ENCODE data around the gene LIM2.

LIM2 gene

DNA sequence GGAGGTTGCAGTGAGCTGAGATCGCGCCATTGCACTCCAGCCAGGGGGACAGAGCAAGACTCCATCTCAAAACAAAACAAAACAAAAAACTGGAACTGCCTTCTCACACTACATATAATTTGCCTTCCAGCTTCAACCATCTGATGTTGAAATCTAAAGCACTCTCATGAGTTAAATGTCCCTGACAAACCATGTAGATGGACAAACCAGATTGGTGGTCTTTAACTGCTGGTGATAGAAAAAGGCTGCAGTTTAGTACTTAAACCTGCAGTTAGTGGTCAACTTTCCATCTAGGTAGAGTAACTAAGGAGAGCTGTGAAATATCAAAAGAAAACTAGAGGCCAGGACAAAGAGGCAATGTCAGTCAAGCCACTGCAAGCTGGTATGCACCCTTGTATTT, 8.4 kb upstream of the LIM2 start:
- no peak for DNase-seq (ENCODE audit: low read depth)

DNA sequence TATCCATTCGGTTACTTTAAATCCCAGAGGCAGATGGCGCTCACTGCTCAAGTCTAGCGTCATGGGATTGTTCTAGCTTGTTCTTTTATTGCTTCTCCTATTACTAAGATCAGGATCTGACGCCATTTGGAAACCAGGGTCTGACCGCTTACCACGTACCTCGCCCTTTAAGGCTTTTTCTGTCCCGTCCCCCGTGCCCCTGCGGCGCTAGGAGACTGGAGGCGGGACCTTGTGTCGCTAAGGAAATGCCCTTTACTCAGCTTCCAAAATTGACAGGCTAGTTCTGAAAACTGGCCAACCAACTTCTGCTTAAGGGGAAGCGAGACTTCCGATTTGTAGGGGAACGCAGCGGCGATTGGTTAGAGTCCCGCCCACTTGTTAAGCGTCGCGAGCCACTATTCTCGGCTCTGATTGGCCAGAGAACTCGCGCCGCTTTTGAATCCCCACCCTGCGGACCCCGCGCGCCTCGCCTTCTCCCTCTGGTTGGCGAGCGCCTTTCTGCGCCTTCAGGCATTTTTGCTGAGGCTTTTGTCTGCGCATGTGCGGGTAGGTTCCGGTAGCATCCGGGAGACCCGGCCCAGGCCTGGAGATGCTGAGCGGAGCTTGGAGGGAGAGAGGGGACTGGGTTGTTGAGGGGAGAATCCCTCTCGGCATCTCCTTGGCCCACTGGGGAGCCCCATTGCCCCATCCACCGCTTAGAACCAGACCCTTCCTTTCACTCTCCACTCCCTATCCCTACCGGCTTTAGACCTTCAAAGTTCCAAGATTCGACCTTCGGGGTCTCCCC, 6.5 kb upstream of the LIM2 start:
- peak; percentile 99 for DNase-seq (ENCODE audit: low read depth)

DNA sequence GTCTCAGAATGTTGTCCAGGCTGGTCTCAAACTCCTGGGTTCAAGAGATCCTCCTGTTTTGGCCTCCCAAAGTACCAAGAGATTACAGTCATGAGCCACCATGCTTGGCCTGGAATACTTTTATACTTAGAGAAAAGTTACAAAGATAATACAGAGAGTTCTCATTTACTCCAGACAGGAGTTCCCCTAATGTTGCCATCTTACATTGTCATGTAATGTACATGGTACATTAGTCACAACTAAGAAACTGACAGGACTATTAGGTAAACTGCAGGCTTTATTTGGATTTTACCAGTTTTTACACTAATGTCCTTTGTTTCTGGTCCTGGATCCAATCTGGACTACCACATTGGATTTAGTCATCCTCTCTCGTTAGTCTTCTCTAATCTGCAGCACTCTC, 4.9 kb upstream of the LIM2 start:
- no peak for DNase-seq (ENCODE audit: low read depth)

DNA sequence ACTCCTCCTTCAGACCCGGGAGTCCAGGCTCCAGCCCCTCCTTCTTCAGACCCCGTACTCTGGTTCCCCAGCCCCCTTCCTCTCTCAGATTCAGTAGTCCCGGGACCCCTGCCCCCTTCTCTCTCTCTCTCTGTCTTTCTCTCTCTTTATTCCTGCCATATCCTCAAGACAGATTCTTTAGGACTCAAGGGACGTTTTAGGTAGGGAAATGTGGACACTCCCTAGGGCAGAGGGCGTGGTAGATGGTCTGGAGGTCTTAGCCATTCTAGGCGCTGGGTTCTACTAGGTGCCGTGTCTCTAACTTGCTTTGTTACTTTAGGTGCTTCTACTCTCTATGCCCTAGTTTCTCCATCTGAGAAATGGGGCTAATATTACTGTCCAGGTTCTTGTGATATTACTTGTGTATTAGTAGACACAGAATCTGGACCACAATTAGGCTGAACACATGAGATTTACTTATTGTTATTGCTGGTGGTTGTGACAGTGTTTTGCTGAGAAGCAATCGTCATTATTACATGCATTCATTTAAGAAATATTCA, 3.4 kb upstream of the LIM2 start:
- no peak for DNase-seq (ENCODE audit: low read depth)

DNA sequence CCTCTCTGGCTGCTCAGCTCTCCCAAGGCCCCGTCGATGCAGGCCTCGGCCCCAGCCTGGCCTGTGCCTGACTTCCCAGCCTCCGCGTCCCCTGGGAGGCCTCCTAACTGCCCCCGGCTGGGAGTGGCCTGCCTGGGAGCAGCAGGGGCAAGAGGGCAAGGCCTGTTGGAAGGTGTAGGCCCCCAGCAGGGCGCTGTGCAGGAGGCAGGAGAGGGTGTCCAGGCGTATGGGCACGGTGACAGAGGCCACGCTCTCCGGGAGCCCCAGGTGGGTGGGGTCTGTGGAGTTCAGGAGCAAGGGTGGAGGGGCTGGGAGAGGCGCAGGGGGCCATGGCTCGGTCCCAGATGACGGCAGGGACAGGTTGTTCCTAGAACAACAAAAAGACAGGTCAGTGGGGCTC, 1.4 kb upstream of the LIM2 start:
- DNase-seq (ENCODE audit: low read depth): no peak

DNA sequence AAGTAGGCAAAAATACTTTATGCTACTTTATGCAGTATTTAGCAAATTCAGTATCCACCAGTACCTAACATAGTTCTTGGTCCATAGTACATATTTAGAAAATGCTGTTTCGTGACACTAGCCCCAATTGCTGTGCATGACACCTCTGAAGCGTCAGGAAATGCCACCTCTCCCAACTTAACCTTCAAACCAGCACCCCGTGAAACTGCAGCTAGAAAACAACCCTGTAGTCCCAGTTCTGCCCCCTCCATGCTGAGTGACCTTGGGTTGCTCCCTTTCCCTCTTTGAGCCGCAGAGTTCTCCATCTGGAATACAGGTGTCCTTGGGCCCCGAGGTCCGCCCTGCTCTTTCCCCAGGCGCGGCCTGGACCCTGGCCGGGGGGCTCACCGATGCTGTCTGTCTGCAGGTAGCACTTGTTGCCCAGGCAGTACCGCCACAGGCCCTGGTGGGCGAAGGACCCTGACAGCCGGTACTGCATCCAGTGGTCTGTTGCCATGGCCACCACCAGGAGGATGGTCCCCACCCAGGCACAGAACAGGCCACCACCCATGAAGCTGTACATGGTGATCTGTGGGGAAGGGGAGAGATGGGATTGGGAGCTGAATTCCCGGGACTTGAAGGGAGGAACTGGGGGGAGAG, 773 bp downstream of the LIM2 start:
- no peak for DNase-seq (ENCODE audit: low read depth)

DNA sequence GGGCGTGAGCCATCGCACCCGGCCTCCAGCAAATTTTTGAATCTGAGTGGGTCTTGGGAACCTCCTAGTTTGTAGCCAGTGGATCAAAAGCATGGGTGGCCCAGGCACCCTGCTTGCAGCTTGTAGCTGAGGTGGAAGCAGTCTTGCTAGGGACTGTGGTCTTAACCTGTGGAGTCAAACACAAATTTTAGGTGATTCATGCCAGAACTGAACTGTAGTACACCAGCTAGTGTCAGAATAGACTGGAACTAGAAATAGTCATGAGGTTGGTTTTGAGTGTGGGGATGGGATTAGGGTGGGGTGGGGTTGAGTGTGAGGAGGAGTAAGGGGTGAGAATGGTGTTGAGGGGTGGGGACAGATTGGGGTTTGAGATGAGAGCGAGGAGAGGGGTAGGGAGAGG, 5.8 kb downstream of the LIM2 start:
- no peak for DNase-seq (ENCODE audit: low read depth)

DNA sequence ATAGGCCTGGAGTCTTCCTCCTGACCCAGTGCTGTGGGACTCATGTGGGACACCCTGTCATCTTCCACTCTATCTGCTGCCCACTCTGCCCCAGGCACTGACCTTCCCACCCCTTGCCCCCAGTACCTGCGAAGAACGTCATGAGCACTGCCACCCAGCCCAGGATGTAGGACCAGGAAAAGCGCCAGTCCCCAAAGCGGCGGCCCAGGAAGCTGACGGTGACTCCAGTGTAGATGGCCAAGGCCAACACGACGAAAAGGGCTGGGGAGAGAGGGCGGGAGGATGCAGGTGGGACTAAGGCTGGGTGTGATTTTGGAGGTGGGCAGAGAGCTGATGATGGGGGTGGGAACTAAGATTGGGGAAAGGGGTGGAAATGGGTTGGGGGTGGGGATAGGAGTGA, 7.4 kb downstream of the LIM2 start:
- DNase-seq (ENCODE audit: low read depth): no peak

DNA sequence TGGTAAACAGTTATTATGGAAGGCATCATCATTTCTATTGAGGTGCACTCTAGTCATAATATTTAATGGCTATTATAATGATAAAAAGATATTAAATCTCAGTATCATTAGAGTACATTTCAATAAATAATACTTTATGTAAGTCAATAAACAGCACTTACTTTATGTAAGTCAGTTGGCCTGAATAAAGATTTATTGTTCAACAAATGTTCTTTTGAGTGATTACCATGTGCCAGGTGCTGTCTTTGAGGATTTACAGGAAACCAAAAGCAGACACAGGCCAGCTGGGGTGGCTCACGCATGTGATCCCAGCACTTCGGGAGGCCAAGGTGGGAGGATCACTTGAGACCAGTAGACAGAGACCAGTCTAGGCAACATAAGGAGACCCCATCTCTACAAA, 10.4 kb downstream of the LIM2 start:
- DNase-seq (ENCODE audit: low read depth): no peak

DNA sequence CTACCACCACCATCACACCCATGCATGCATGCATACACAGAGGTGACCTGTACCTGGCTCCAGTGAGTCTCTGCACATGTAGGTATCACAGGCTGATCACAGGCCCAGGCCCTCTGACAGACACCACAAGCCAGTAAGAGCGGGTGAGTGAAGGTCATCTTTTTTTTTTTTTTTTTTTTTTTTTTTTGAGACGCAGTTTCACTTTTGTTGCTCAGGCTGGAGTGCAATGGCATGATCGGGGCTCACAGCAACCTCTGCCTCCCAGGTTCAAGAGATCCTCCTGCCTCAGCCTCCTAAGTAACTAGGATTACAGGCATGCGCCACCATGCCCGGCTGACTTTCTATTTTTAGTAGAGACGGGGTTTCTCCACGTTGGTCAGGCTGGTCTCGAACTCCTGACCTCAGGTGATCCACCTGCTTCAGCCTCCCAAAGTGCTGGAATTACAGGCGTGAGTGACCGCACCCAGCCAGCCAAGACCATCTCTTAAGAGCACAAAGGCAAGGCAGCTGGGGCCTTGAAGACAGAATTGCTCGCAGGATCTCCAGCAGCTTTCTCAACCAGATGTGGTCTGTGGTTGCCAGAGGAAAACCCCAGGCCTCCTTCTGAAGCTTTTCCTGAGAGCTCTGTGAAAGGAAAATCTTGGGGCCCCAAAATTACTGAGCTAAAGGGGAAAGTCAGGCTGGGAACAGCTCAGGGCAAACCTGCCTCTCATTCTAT, 12.1 kb downstream of the LIM2 start:
- no peak for DNase-seq (ENCODE audit: low read depth)

DNA sequence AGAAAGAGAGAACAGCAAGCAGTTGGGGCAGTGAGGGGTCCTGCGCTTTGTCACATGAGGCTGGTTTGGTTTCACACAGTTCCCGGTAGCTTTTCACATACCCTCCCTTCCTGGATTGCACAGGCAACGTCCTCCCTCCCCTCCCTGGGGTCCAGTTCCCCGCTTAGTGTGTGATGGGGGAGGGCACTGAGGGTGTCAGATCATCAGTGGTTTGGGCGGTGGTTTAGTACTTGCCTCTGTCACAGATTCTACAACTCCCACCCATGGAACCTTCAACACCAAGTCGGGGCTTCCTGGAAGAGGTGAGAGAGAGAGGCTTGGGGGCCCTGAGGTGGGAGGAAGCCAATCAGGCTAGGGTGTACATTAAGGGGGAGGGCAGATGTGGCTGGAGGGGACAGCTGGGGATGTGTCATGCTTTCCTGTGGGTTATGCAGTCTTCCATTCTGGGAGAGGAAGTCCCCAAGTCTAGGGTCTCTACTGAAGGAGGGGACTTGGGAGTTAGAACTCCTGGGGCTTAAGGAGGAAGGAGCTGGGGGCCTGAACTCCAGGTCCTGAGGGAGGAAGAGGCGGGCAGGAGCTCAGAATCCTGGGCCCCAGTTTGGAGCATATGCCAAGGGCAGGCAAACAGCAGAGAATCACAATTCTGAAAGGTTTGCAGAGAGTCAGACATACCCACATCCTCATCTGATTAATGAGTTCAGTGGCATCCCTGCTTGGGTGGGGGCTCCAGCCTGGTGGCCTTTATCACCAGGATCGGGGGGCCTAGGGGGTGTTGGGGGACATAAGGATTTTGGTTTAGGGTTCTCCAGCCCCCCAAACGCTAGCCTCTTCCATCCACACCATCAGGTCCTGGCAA, 14.9 kb downstream of the LIM2 start, which contains the start of gene NKG7:
NKG7 (minus strand) TSS at position 6 of the 856 bp plus-strand sequence. CDS start 119 bp downstream, outside the sequence.
- DNase-seq (ENCODE audit: low read depth): peak; percentile 92

DNA sequence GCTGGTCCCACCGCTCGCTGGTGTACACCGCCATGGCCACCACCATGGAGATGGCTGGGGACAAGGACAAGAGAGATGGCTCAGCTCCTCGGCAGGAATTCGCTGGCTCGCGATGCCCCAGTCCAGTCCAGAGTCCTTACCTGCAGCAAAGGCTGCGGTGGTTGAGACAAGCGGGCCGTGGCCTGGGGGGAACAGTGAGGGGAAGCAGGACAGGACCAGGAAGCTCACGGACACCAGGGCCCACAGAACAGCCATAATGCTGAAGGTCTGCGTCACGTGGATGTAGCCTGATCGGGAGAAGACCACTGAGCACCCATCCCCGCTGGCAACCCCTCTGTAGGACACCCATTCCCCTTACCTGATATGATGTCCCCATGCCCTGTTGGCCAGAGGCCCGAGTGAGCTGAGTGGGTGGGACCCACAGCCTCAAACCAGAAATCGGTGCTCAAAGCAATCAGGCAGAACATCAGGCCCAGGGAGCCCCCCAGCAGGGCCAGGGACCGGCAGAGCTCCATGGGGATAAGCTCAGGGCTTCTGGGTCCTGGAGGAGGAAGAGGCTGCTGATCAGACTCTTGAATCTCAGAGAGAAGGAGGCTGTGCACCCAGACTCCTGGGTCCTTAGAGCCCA, 15.6 kb downstream of the LIM2 start:
- DNase-seq (ENCODE audit: low read depth): no peak

DNA sequence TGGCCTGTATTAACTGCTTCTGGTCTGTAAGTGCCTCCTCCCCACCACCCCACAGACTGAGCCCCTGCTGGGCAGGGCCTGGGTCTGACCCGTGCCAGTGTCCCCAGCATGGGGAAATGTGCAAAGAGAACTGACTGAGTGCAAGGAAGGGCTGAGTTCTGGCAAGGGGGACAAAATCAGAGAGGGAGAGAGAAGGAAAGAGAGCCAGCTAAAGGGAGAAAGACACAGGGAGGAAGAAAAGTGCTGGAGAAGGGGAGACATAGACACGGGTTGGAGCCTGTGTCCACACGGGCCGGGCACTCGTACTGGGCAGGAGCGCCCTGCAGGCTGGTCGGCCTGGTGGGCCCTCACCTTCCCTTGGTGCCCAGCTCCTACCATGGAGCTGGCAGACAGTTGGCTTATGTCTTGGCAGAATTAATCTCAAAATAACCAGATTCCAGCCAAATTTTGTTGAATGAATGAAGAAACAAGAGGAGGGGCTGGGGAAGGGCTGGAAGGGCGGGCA, 16.5 kb downstream of the LIM2 start:
- no peak for DNase-seq (ENCODE audit: low read depth)

DNA sequence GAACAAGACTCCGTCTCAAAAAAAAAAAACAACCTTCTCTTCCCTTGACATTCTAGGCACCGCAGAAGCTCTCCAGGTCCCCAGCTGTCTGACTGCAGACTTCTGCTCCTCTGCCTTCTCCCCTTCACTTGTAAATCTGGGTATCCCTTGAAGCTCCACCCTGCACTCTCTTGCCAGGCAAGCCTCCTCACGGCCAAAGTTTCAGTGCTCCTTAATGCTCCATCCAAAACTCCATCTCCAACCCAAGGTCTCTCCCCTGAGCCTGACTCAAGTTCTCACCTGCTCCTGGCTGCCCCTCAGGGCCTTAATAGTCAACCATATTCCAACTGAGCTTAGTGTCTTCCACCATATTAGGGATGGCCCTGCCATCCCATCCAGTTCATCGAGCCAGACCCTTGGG, 17.5 kb downstream of the LIM2 start:
- DNase-seq (ENCODE audit: low read depth): no peak

DNA sequence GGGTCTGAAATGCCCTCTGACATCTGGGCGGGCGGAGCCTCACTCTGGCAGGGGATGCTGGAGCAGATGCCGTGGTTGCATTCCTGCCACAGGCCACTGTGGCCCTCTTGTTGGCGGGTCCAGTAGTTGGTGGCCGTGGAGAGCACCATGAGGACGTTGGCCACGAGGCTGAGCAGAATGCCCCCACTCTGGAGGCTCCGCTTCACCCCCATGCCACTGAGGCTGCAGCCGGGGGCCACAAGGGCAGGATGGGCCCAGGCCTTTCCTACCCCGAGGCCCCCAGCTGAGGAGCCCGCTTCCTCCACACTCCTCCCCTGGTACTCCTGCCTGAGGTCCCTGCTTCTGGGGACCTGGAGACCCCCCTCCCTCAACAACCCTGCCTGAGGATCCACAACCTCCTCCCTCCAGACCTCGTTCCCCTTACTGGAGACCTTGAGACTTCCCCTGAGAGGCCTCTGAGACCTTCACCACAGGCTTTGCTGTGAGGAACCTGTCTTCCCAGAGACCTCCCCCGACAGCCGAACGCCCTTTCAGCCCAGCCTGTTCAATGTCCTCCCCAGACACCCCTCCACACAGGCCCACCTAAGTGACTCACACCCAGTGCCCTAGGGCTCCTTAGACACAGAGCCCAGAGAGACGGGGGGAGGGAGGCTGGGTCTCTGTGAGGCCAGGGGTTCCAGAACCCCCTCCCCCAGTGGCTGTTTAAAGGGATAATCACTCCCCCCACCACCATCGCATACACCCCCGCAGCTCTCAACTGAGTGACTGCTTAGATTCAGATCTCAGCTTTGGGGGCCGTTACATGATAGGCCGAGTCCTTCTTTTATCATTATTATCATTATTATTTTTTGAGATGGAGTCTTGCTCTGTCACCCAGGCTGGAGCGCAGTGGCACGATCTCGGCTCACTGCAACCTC, 19.1 kb downstream of the LIM2 start, which contains the start of gene CLDND2:
CLDND2 (minus strand) TSS at position 638 of the 917 bp plus-strand sequence; CDS start at position 212, 426 bp downstream.
- peak; percentile 48 for DNase-seq (ENCODE audit: low read depth)

DNA sequence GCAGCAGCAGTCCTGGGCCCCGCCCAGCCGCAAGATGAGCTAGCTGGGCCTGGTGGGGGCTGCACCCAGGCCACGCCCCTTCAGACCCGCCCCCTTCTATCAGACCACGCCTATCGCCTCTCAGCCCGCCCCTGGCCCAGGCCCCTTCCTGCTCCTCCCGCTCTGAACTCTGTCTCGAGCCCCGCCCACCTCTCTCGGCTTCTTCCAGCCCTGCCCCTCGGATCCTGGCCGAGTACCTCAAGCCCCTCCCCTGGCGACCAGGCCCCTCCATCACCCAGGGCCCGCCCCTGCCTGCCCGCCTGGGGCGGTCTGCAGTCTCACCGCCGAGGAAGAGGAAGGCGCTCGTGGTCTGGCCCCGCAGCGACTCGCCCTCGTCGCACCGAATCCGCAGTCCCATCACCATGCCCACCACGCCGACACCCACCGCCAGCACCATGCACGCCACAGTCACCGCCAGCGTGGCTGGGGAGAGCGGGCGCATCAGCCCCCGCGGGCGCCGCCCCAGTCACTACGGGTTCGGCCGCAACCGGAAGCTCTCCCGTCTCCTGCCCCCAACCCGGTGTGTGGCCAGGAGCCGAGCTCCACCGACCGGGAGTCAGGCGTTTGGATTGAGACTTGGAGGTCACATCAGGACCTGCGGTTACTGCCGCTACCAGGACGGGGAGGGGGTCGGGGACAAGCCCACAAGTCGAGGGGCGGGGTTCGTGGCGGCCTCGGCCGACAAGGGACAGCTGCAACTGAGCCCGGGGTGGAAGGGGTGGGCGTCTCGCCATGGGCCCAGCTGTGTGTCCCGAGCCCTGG, 20.0 kb downstream of the LIM2 start:
- DNase-seq (ENCODE audit: low read depth): peak; percentile 100

DNA sequence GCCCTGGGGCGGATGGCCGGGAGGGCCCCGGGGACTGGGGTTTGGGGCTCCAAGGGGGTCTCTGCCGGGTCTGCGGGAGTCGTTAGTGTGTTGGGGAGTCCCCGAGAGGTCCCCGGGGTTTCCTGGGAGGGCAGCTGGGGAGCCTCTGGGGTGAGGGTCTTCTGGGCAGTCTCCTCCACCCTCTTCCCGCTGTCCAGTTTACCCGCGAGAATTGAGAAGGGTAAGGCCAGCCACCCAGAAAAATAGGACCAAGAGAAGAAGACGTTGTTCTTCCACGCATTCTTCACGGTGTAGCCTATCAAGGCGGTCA, 20.6 kb downstream of the LIM2 start:
- DNase-seq (ENCODE audit: low read depth): no peak

DNA sequence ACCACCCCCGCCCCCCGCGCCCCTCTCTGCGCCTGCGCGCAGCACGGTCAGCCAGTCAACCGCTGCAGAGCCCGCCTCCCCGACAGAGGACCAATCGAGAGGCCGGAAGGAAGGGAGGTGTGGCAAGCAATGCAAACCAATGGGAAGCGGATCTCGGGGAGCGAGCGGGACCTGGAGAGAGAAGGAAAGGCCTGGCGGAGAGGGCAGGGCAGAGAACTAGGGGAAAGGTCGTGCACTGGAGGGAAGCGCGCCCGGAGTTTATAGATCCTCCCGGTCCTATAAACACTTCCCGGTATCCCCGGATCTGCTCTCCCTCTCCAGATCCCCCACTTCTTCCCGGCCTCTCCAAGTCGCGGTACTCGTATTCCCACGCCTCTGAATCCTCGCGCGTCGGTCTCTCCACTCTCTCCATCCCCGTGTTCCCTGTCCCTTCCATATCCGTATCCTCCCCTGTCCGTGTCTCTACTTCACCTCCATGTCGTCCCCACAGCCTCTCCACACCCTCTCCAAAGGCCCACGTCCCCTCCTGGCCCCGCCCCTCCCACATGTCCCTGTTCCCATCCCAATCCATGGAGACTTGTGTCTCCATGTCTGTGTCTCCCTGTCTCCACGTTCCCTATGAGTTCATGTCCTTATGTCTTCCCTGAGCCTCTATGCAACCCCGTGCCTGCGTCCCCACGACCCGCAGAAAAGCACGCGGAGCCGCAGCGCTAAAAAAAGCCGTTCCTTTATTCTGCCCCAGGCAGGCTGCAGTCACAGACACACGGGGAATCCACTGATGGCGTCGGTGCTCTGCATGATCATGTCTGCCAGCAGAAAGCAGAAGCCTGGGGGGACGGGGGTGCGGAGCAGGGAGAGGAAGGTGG, 21.2 kb downstream of the LIM2 start:
- peak; percentile 97 for DNase-seq (ENCODE audit: low read depth)
